ENCODE results near the gene DRAM1. TPM values are rescaled to one million over a fixed set of nuclear protein-coding genes. Genes with fewer than 3 reads are reported as not detected.
"Not testable (repeated sequence)": the region's sequence is repeated elsewhere in the genome, so short reads cannot be mapped to it uniquely, and the experiment has no call there.

Gene DRAM1
- total RNA-seq, 1 donor from 2014 or later, result 5.8 TPM

DNA sequence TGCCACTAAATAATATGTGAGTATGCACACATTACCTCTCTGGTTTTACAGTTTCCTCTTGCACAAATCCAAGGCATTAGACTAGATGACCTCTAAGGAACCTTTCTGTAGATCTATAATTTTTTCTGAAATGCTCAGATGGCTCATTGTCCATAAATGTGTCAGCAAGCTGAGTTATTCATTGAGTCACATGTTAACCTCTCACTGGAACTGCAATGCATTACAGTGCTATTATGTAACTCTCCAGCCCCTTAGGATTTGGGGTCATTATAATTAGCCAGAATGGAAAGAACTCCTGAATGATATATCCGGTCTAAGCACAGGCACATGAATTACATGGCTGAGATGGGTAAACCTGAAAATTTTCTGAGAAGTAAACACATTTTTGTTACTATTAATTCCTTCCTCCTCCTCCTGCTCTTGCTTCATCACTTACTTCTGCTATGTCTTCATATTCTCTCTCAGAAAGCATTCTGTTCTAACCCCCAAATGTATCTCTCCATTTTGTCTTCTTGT lies 20.3 kb upstream of the DRAM1 start:
- Histone ChIP-seq H3K36me3 (ENCODE audit: control insufficient read depth, insufficient read depth, low read length) (no peaks in the 10 kb centered on the region), H3K27me3 (ENCODE audit: control insufficient read depth, insufficient read depth, low read length) (no peaks in the 10 kb centered on the region), H3K4me3 (ENCODE audit: low read depth, low read length) (no peak overlapping the region)
- FAIRE-seq (no peak), DNase-seq (ENCODE audit: low read depth) (peak; percentile 82)
- TF ChIP-seq, protein P1, sequence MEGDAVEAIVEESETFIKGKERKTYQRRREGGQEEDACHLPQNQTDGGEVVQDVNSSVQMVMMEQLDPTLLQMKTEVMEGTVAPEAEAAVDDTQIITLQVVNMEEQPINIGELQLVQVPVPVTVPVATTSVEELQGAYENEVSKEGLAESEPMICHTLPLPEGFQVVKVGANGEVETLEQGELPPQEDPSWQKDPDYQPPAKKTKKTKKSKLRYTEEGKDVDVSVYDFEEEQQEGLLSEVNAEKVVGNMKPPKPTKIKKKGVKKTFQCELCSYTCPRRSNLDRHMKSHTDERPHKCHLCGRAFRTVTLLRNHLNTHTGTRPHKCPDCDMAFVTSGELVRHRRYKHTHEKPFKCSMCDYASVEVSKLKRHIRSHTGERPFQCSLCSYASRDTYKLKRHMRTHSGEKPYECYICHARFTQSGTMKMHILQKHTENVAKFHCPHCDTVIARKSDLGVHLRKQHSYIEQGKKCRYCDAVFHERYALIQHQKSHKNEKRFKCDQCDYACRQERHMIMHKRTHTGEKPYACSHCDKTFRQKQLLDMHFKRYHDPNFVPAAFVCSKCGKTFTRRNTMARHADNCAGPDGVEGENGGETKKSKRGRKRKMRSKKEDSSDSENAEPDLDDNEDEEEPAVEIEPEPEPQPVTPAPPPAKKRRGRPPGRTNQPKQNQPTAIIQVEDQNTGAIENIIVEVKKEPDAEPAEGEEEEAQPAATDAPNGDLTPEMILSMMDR (IDR thresholded peaks at IDR 0.05; ENCODE audit: insufficient read depth, low read length, severe bottlenecking), result no peak

DNA sequence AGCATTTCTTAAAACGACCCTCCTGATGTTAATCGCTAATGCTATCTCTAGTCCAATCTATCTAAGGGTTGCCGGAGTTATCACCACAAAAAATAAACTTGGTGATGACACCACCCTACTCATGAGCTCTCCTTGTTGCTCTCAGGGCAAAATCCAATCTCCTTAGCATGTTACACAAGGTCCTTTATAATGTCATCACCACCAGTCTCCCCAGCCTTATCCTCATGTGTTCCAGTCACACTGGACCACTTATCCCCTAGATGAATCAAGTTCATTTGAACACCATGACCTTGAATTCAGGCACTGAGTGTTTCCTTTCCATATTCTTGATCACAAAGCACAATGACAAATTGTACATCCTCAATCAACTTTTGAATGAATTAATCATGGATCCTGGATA lies 19.0 kb upstream of the DRAM1 start:
- no peak for FAIRE-seq
- TF ChIP-seq, protein P1 (IDR thresholded peaks at IDR 0.05; ENCODE audit: insufficient read depth, low read length, severe bottlenecking), result no peak

DNA sequence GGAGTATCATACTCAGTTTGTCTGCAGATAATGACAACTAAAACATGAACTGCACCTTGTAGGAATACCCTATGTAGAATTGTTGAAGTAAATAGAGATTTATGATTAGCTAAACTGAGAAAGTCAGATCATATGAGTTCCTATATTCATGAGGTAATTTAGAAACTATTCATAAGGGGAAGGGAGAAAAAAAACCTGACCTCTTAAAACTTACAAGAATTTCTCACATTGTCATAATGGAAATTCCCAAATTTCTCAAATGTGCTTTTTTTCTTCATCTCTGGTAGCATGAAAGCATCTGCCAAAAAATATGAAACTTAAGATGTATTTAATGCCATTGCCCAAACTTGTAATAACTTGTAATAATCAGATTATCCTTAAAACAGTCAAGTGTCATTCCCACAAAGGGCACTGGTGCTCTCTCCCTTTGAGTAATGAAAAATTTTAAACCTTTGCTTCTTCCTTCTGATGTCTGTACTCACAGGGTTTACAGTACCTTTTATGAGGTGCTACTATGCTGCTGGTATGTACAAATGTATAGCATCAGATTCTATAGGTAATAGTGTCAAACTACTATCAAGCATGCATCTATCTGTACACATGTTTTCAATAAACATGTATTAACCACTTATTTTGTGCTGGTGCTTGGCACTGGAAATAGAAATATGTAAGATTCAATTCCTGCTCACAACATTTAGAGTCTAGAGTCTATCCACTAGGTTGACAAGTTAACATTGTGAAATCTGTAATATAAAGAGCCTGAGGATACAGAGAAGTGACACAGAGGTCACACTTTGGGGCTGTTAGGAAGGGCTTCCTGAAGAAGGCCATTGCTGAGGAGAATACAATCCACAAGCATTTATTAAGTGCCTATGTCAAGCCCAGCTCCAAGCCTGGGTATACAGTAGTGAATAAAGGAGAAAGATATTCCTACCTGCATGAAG lies 17.4 kb upstream of the DRAM1 start:
- FAIRE-seq, result no peak
- TF ChIP-seq, protein P1 (IDR thresholded peaks at IDR 0.05; ENCODE audit: insufficient read depth, low read length, severe bottlenecking), result no peak

More for the DNA sequence above, 19.0 kb upstream of the DRAM1 start:
- no peaks in the 10 kb centered on the region for H3K27me3 ChIP-seq (ENCODE audit: control insufficient read depth, insufficient read depth, low read length)
- no peak for DNase-seq (ENCODE audit: low read depth)
- no peaks in the 10 kb centered on the region for H3K36me3 ChIP-seq (ENCODE audit: control insufficient read depth, insufficient read depth, low read length)
- H3K4me3 ChIP-seq (ENCODE audit: low read depth, low read length), result no peak overlapping the region

DNA sequence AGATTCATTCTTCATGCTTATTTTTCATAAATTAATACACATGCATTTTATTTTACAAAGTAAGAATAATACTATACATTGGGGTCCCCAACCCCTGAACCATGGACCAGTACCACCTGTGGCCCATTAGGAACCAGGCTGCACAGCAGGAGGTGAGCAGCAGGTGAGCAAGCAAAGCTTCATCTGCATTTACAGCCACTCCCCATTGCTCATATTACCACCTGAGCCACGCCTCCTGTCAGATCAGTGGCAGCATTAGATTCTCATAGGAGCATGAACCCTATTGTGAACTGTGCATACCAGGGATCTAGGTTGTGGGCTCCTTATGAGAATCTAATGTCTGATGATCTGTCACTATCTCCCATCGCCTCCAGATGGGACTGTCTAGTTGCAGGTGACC lies 15.7 kb upstream of the DRAM1 start:
- H3K27me3 ChIP-seq (ENCODE audit: control insufficient read depth, insufficient read depth, low read length); H3K36me3 ChIP-seq (ENCODE audit: control insufficient read depth, insufficient read depth, low read length); H3K4me3 ChIP-seq (ENCODE audit: low read depth, low read length); FAIRE-seq: not testable (repeated sequence)
- DNase-seq (ENCODE audit: low read depth), result peak; percentile 68

More for the DNA sequence above, 17.4 kb upstream of the DRAM1 start:
- Histone ChIP-seq H3K36me3 (ENCODE audit: control insufficient read depth, insufficient read depth, low read length) (no peaks in the 10 kb centered on the region), H3K27me3 (ENCODE audit: control insufficient read depth, insufficient read depth, low read length) (no peaks in the 10 kb centered on the region), H3K4me3 (ENCODE audit: low read depth, low read length) (no peak overlapping the region)
- DNase-seq (ENCODE audit: low read depth), result peak; percentile 57

DNA sequence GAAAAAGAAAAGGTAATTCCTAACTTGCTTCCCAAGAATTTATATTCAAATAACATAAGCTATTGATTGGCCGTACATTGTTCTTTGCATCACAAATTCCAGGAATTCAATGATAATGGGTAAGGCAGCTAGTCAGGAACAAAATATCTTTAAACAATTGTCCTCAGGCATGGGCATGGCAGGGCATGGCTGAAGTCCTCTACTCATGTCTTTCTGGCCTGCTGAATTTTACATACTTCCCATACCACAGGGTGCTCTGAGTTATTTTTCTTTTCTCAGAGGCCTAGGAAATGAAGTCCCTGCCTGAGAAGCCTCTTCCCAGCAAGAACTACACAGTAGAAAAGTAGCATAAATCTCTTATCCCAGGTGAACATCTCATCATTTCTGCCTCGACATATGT lies 15.1 kb upstream of the DRAM1 start:
- Histone ChIP-seq H3K27me3 (ENCODE audit: control insufficient read depth, insufficient read depth, low read length) (no peaks in the 10 kb centered on the region), H3K4me3 (ENCODE audit: low read depth, low read length) (no peak overlapping the region), H3K36me3 (ENCODE audit: control insufficient read depth, insufficient read depth, low read length) (no peaks in the 10 kb centered on the region)
- DNase-seq (ENCODE audit: low read depth) (peak; percentile 41), FAIRE-seq (no peak)
- TF ChIP-seq, protein P1 (IDR thresholded peaks at IDR 0.05; ENCODE audit: insufficient read depth, low read length, severe bottlenecking), result no peak

DNA sequence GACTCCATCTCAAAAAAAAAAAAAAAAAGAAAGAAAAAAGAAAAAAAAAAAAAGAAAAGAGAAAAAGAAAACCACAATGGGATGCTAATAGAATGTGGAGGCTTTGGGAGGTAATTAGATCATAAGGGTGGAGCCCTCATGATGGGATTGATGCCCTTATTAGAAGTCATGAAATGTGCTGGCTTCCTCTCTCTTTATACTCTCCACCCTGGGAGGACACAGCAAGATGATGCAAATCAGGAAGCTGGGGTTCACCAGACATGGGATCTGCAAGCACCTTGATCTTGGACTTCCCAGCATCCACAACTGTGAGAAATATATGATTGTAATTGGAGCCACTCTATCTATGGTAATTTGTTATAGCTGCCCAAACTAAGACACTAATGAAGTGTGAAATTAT lies 13.4 kb upstream of the DRAM1 start:
- H3K36me3 ChIP-seq (ENCODE audit: control insufficient read depth, insufficient read depth, low read length), result no peaks in the 10 kb centered on the region
- FAIRE-seq (no peak), DNase-seq (ENCODE audit: low read depth) (no peak)
- H3K27me3 ChIP-seq (ENCODE audit: control insufficient read depth, insufficient read depth, low read length), result no peaks in the 10 kb centered on the region
- TF ChIP-seq, protein P1 (IDR thresholded peaks at IDR 0.05; ENCODE audit: insufficient read depth, low read length, severe bottlenecking), result no peak
- H3K4me3 ChIP-seq (ENCODE audit: low read depth, low read length), result no peak overlapping the region

Measured in bronchial epithelial cell (primary cell).